Heart left ventricle (tissue), 16 donors: ENCODE measurements around the gene ELMO2. TPM values are rescaled to one million over a fixed set of nuclear protein-coding genes. Genes with fewer than 3 reads are reported as not detected.

Experiments used
- ATAC-seq, 4 donors: fragments of 200-7000 bp; cut with Tn5 transposase; one replicate each; pipeline ENCODE4 v1.9.1; 2020 to 2022; ENCODE audit warnings: moderate library complexity in 4 of 4, mild to moderate bottlenecking in 3 of 4, moderate number of reproducible peaks in 1 of 4
- DNase-seq, 5 donors: peaks; one replicate each; pipeline ENCODE4 v3.0.0-alpha.2; 2020
- H3K27ac ChIP-seq, 12 donors: fragments of 200-600 bp; sonication (generic) in 4 of 12; one replicate each; pipeline versions ENCODE4 v1.5.0 to v1.8.0; 2016 to 2022; ENCODE audit warnings: mild to moderate bottlenecking in 2 of 12
- H3K27me3 ChIP-seq, 9 donors: fragments of 200-600 bp; sonication (generic) in 2 of 9; one replicate each; pipeline versions ENCODE4 v1.5.1 to v1.8.0; 2016 to 2022; ENCODE audit warnings: mild to moderate bottlenecking in 3 of 9
- H3K36me3 ChIP-seq, 9 donors: fragments of 200-600 bp; sonication (generic) in 2 of 9; one replicate each; pipeline versions ENCODE4 v1.5.0 to v1.8.0; 2018 to 2022; ENCODE audit warnings: mild to moderate bottlenecking in 2 of 9
- H3K4me1 ChIP-seq, 12 donors: fragments of 200-600 bp; sonication (generic) in 4 of 12; one replicate each; pipeline versions ENCODE4 v1.5.0 to v1.8.0; 2016 to 2022; ENCODE audit warnings: mild to moderate bottlenecking in 3 of 12
- H3K4me3 ChIP-seq, 12 donors: fragments of 200-600 bp; sonication (generic) in 4 of 12; one replicate each; pipeline versions ENCODE4 v1.5.0 to v1.8.0; 2017 to 2022; ENCODE audit warnings: mild to moderate bottlenecking in 9 of 12, moderate library complexity in 4 of 12
- H3K9me3 ChIP-seq, 12 donors: fragments of 200-600 bp; sonication (generic) in 4 of 12; one replicate each; pipeline versions ENCODE4 v1.5.0 to v1.8.0; 2016 to 2022; ENCODE audit warnings: mild to moderate bottlenecking in 1 of 12
- POLR2A ChIP-seq, 2 donors: fragments of 450-650 bp; IDR thresholded peaks; one replicate each; pipeline ENCODE4 v1.6.1; 2017; ENCODE audit warnings: antibody characterized with exemption in 2 of 2, mild to moderate bottlenecking in 2 of 2, moderate library complexity in 2 of 2
- WGBS, 4 donors: extraction: QIAGEN DNeasy Blood & Tissue Kit in 2 of 4; methylation state at CpG; one replicate each; pipeline versions ENCODE4 v1.1.5 to v1.1.7; 2013 to 2018; 5-methylcytosine and 5-hydroxymethylcytosine counted together
- intact Hi-C, 10 donors: fragments of 100-400 bp; cut with DNase I; formaldehyde crosslinking; loops; one replicate each; pipeline versions ENCODE4 v1.11.1 to v1.14.2; 2022
- polyA plus RNA-seq, 2 donors: library from polyadenylated mRNA; stranded (reverse); fragments of 200-250 nt; gene quantifications; one replicate each; pipeline ENCODE4 v1.2.3, GENCODE V29; 2013
- total RNA-seq, 9 donors: library from RNA; depleted of rRNA in 2 of 9; stranded (reverse); fragments of >200 nt in 2 of 9; fragmentation: NEBNext Ultra II Directional in 3 of 9; extraction: Animal tissue kit (Norgen Biotek cat#: 25700) in 3 of 9; gene quantifications; one replicate each; pipeline versions ENCODE4 v1.1.0 to v1.2.4, GENCODE V29; 2016 to 2023
- TF ChIP-seq, protein P1 (sequence below), 12 donors: fragments of 200-600 bp; sonication (generic) in 4 of 12; IDR thresholded peaks; one replicate each; pipeline versions ENCODE4 v1.5.0 to v1.8.0; 2018 to 2022; ENCODE audit warnings: antibody characterized with exemption in 12 of 12, mild to moderate bottlenecking in 5 of 12
- donor health status: ischemic (EF 13 %, LVEDD 7.1; RV severe dilation, severe dysfunction).
- donor health status: healthy with polysubstance abuse.
- donor health status: DM: no; HTN: yes; CAD: no.
- donor health status: DM: no; HTN: no; CAD: no.
- donor health status: ischemic (EF 25% LVEDD 6.9; RV normal size, moderate dysfunction).
- donor health status: ischemic (EF 25% LVEDD 5.7; RV mildly dilated, moderate dysfunction).
- donor health status: healthy.
- donor health status: DM: yes; HTN: yes; CAD: no.
- donor health status: ischemic (EF 35%, LVEDD 5.7; RV mildly dilated, moderate dysfunction).
- donor health status: nonischemic (EF 11% LVEDD 7.7; RV severe dilation, severe dysfunction).
- donor health status: DM: yes; HTN: yes; CAD: no.
- donor health status: PGD.
- donor health status: ischemic (EF 29% LVEDD 5.4; RV normal size, mild dysfunction).
- donor health status: nonischemic (EF 23%, LVEDD 6.1; RV moderate dilation, normal function).

ELMO2 gene
- total and polyA plus RNA-seq, 11 donors, result 14.6 to 57.5 (median 33.6) TPM

DNA sequence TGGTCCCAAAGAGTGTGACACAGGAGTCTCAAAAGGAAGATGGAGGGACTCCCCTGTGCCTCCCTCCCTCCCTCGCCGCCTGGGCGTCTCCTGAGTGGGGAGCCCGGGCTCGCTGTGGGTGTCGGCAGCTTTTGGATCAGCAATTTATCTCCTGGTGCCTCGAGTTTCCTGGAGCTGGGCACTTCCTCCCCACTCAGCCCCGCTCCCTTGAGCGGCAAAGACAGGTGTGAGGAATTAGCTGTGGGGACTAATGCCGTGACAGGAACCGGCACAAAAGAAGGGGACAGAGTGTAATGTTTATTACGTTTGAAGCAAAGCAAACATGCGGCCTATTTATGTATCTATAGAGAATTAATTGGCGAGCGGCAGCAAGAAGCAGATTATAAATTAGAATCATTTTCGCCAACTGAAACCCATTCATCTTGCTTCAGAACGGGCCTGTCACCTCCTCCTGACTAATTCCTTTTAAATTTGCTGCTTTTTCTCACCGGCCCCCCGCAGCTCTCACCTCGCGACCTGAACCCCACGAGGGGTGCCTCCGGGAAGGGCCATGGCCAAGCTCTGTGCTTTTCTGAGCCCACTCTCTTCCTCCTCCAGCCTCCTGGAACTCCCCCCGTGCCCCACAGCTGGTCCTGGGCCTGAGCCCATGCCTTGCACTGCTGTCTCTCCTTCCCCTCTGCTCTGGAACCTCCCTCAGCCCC lies 89.3 kb downstream of the ELMO2 start:
- Histone ChIP-seq H3K27ac (no peak overlapping the region), H3K4me3 (no peak overlapping the region), H3K36me3 (no peaks in the 10 kb centered on the region), H3K4me1 (peaks cover 0 to 8% (median 0%) of the 10 kb centered on the region in 12 donors), H3K9me3 (no peaks in the 10 kb centered on the region), H3K27me3 (peaks cover 23 to 95% (median 51%) of the 10 kb centered on the region in 9 donors)
- intact Hi-C loops, result loop anchor here in 1 of 10 donors (10.0 kb wide), 1 partner anchor 182 kb away; no protein-coding TSS in a partner anchor
- DNase-seq, result no peak
- TF ChIP-seq, protein P1, sequence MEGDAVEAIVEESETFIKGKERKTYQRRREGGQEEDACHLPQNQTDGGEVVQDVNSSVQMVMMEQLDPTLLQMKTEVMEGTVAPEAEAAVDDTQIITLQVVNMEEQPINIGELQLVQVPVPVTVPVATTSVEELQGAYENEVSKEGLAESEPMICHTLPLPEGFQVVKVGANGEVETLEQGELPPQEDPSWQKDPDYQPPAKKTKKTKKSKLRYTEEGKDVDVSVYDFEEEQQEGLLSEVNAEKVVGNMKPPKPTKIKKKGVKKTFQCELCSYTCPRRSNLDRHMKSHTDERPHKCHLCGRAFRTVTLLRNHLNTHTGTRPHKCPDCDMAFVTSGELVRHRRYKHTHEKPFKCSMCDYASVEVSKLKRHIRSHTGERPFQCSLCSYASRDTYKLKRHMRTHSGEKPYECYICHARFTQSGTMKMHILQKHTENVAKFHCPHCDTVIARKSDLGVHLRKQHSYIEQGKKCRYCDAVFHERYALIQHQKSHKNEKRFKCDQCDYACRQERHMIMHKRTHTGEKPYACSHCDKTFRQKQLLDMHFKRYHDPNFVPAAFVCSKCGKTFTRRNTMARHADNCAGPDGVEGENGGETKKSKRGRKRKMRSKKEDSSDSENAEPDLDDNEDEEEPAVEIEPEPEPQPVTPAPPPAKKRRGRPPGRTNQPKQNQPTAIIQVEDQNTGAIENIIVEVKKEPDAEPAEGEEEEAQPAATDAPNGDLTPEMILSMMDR (IDR thresholded peaks at IDR 0.05), result no peak
- TF ChIP-seq POLR2A (IDR thresholded peaks at IDR 0.05), result no peak
- WGBS, 4 donors, result 39 to 47% (median 44%) methylated on average over 24 of the region's 24 CpGs
- ATAC-seq, result no peak

Other genes starting within 250 kb of the ELMO2 start
- under 1 TPM; 0.13 to 0.90 (median 0.50) TPM for gene CDH22, start 98.1 kb downstream of the ELMO2 start, total RNA-seq
- under 1 TPM; 0.03 to 0.42 TPM for gene CDH22, start 98.1 kb downstream of the ELMO2 start, polyA plus RNA-seq
- 1 to 10 TPM in 6 of 9 donors, under 1 TPM in 3; 0.31 to 2.5 (median 1.3) TPM for gene ZNF334, start 106.9 kb upstream of the ELMO2 start, total RNA-seq
- gene ZNF334, start 106.9 kb upstream of the ELMO2 start, polyA plus RNA-seq, result under 1 TPM; 0.78 to 0.95 TPM
- not detected for gene OCSTAMP, start 144.0 kb upstream of the ELMO2 start, total RNA-seq
- not detected for gene OCSTAMP, start 144.0 kb upstream of the ELMO2 start, polyA plus RNA-seq
- 1 to 10 TPM in 2 of 9 donors, under 1 TPM in 7; 0.13 to 2.6 (median 0.60) TPM for gene SLC13A3, start 244.8 kb upstream of the ELMO2 start, total RNA-seq
- gene SLC13A3, start 244.8 kb upstream of the ELMO2 start, polyA plus RNA-seq, result under 1 TPM; 0.38 to 0.54 TPM